GM23338 (cell line): ENCODE results near the gene TTBK1. TPM values are rescaled to one million over a fixed set of nuclear protein-coding genes. Genes with fewer than 3 reads are reported as not detected.

Experiments
- EZH2 ChIP-seq: fragments of 200-600 bp; sonication (generic); IDR thresholded peaks from one replicate; pipeline ENCODE4 v1.8.0; 2017; ENCODE audit warnings: antibody characterized with exemption, mild to moderate bottlenecking, low read depth; ENCODE audit not compliant: unreplicated experiment
- NANOG ChIP-seq: IDR thresholded peaks from 2 replicates; pipeline ENCODE4 v1.6.1; 2016; ENCODE audit warnings: antibody characterized with exemption, borderline replicate concordance
- POLR2AphosphoS5 ChIP-seq: IDR thresholded peaks from 2 replicates; pipeline ENCODE4 v1.6.1; 2016; ENCODE audit warnings: antibody characterized with exemption, low read depth
- REST ChIP-seq: IDR thresholded peaks from one replicate; pipeline ENCODE4 v1.6.1; 2018; ENCODE audit warnings: antibody characterized with exemption; ENCODE audit not compliant: unreplicated experiment
- ZNF114 ChIP-seq: fragments of 250-450 bp; sonication (Bioruptor Pico); IDR thresholded peaks from 2 replicates; pipeline ENCODE4 v1.5.0; 2020; ENCODE audit warnings: mild to moderate bottlenecking, moderate library complexity
- ZNF462 ChIP-seq: fragments of 250-450 bp; sonication (Bioruptor Pico); IDR thresholded peaks from 2 replicates; pipeline ENCODE4 v1.5.0; 2020; ENCODE audit warnings: mild to moderate bottlenecking, moderate library complexity
- polyA plus RNA-seq: library from polyadenylated mRNA; unstranded; fragments of >200 nt; fragmentation: Nextera tagmentation; extraction: Ambion mirVana; gene quantifications from 2 replicates; pipeline ENCODE4 v1.2.1, GENCODE V29; 2016
- total RNA-seq: library from RNA; depleted of rRNA; stranded (reverse); fragments of >200 nt; shearing (Covaris generic); gene quantifications from 2 replicates; pipeline ENCODE4 v1.2.3, GENCODE V29; 2014
- TF ChIP-seq, protein P1 (sequence below), 2 experiments: fragments of 200-600 bp in 1 of 2; sonication (generic) in 1 of 2; conservative IDR thresholded peaks; 2 replicates each; pipeline versions ENCODE4 v1.5.1 to v1.6.1; 2016 to 2017; ENCODE audit warnings: antibody characterized with exemption in 2 of 2, low read depth in 2 of 2, mild to moderate bottlenecking in 2 of 2, moderate library complexity in 1 of 2

TTBK1 gene
- total and polyA plus RNA-seq, 2 experiments from 2014 or later, result 0.29 to 1.1 TPM

GRCh38 chr6:43205849-43206248 lies 37.4 kb upstream of the TTBK1 start (continued):
- TF ChIP-seq ZNF462 (CRISPR knock-in tag), result no peak
- TF ChIP-seq ZNF114, result no peak
- TF ChIP-seq EZH2, result no peak
- no peak for TF ChIP-seq REST
- no peak for TF ChIP-seq NANOG
- TF ChIP-seq, protein P1, sequence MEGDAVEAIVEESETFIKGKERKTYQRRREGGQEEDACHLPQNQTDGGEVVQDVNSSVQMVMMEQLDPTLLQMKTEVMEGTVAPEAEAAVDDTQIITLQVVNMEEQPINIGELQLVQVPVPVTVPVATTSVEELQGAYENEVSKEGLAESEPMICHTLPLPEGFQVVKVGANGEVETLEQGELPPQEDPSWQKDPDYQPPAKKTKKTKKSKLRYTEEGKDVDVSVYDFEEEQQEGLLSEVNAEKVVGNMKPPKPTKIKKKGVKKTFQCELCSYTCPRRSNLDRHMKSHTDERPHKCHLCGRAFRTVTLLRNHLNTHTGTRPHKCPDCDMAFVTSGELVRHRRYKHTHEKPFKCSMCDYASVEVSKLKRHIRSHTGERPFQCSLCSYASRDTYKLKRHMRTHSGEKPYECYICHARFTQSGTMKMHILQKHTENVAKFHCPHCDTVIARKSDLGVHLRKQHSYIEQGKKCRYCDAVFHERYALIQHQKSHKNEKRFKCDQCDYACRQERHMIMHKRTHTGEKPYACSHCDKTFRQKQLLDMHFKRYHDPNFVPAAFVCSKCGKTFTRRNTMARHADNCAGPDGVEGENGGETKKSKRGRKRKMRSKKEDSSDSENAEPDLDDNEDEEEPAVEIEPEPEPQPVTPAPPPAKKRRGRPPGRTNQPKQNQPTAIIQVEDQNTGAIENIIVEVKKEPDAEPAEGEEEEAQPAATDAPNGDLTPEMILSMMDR (conservative IDR thresholded peaks at IDR 0.05; ENCODE audit: low read depth in 2 of 2), result no peak
- TF ChIP-seq POLR2AphosphoS5, result no peak
